Measurements from ENCODE around the gene NEK4.

The NEK4 gene

DNA sequence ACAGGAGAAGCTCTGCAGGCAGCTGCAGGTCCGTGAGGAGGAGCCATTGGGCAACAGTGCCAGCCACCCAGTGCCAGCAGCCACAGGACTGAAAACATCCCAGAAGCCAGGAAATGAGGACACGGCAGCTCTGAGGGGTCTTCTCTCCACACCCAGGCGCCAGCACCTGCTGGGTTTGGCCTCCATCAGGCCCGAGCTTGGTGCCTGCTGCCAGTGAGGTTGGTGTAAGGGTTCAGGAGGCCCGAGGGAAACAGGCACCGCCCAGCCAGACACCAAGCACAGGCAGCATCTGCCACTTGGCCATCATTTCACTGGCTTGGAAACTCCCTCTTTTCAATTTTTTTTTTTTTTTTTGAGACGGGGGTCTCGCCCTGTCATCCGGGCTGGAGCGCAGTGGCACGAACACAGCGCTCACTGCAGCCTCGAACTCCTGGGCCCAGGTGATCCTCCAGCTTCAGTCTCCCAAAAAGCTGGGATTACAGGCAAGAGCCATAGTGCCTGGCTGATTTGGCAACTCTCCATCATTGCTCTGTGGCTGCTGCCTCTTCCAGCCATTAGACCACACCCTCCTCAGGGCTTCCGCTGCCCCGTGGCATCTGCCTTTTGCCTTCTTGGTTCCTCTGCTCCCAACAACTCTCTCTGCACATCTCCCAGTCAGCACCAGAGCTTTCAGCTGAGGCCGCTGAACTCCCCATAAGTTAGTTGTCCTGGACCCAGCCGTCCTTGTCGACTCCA, 22.4 kb upstream of the NEK4 start:
- DNase-seq = peak; percentile 55

DNA sequence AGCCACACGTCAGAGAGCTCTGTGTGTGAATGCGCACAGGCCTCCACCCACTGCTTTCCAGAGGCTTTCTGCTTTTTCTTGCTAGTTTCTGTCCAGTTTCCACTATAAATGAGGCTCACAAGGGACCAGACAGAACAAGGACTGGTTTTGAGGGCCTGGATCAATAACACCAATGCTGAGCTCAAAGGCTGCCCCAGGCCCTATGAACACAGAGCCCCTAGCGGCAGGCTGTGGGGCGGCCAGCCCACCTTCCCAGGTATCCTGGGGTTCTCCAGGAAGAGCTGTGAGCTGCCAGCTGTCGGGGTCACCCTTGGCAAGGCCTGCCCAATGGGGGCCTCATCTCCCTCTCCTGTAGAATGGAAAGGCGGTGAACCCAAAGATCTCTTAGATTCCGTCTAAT, 21.7 kb upstream of the NEK4 start:
- DNase-seq = no peak

DNA sequence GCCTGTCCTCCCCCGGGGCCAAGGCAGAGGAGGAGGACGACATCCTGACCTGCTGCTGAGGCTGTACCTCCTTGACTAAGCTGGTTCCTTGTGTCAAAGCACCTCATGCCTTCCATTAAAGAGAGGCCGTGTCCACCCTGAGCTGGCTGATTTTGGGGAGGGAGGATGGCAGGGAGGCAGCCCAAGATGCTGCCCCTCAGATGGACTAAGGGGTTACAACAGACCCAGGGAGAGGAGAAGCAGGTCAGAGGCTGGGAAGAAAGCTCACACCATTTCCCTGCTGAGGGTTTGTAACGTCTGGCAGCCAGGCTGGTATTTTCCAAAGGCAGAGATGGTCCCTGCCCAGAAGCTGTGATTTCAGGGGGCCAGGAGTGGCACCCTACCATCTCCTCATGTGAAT, 21.2 kb upstream of the NEK4 start:
- no peak for DNase-seq

DNA sequence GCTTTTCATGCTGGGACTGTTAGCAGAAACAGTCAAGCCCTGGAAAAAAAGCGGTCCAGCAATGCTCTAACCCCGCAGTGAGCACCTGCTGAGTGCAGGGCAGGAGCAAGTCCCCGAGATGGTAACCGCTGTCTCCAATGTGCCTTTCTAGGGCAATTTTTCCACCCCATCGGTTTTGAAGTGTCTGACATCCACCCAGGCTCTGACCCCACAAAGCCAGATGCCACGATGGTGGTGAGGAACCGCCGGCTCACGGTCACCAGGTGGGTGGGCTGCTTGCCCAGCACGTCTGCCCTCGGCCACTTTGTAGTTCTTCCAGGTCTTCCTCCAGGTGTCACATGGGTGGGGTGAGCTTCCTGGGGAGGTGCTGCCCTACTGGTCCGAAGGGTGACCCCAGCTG, 20.6 kb upstream of the NEK4 start:
- no peak for DNase-seq

DNA sequence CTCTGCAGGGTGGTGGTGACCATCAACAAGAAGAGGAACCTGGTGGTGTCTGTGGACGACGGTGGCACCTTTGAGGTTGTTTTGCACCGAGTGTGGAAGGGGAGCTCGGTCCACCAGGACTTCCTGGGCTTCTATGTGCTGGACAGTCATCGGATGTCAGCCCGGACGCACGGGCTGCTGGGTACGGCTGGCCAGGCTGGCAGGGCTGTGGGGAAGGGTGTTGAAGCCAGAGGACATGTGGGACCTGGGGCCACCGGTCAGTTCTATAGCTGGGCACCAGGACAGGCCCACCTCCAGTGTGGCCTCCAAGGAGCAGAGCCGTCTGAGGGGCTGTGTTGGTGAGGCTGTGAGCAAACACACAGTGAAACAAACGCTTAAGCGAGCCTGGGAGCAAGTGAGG, 20.0 kb upstream of the NEK4 start:
- DNase-seq = no peak

DNA sequence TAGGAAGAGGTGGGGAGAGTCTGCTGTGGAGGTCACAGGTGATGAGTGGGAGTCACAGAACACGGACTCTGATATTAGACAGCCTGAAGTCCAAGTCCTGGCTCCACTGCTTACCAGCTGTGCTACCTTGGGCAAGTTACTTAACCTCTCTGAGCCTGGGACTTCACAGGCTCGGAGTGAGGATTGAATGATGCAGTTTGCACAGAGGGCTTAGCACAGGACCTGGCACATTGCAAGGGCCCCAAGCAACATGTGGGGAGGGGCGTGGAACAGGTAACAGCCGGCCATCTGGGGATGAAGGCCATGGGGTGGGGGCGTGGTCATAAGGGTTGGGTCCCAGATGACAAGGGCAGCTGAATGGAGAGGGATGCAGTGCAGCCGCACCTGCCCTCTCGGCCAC, 19.6 kb upstream of the NEK4 start:
- DNase-seq = no peak

DNA sequence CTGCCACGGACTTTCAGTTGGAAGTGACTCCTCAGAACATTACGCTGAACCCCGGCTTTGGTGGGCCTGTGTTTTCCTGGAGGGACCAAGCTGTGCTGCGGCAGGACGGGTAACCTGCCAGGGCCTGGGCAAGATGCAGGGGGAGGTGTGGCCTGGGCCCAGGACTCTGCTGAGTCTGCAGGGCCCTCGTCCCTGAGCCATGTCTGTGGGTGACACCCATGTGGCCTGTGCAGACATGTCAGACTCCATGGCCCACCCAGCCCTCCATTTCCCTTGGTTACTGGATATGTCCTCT, 19.0 kb upstream of the NEK4 start:
- DNase-seq = no peak

DNA sequence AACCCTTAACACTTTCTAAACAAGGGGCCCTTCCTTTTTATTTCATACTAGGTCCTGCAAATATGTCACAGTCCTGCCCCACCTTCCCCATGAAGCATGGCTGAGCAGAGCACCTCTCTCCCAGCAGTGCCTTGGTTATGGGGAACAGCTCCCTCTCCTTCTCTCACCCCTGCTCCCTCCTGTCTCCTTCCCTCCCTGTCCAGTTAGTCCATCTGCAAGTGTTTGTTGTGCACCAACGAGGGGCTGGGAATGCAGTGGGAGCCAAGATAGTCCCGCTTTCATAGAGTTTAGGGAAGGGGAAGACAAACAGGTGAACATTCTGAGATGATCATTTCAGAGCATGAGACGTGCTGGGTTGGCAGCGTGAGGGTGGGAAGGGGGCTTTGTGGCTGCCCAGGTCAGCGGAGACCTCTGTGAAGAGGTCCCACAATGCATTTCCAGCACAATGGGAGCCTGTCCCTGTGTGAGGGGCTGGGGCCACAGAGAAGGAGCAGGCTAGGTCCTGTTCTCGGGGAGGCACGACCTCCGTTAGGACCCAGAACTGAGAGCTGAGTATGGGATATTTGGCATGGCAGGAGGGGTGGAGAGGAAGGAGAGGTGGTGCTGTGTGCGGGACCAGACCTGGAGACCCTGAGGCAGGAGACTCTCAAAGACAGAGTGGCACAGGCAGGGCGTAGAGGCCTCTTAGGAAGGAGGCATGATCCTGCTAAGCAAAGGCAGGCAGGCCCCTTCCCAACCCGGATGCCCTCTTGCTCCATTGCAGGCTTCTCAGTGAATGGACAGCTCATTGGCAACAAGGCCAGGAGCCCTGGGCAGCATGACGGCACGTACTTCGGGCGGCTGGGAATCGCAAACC, 18.4 kb upstream of the NEK4 start:
- DNase-seq = no peak

DNA sequence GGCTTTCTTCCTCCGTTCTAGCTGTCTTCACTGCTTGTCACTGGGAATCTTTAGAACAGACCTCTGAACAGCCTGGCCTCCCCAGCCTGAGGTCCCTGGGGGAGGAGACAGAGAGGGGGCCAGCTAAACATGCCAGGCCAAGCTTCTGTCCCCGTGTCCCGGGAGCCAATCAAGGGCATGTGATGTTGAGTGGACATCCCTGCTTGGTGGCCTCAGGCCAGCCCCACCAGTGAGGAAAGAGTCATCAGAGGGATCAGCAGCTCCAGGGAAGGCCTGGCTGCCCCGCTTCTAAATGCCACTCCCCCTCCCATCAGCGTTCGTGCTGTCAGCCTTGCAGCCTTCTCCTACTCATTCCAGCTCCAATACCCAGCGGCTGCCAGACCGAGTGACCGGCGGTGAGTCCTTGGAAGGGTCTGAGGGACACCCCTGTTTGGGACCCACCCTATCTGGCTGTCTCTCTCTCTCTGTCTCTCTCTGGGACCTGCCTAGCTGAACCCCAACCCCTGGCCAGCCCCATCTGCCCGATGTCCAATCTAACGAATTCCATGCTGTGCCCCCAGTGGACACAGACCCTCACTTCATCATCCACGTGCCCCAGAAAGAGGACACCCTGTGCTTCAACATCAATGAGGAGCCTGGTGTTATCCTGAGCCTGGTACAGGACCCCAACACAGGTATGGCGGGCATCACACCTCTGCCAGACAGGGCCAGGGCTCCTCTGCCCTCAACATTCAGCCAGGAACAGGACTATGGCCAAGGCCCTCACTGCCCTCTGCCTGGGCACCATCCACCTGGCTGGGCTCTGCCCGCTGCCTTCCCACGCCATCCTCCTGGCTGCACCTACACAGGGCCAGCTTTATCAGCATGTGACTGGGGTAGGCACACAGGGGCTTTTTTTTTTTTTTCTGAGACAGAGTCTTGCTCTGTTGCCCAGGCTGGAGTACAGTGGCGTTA, 17.2 kb upstream of the NEK4 start:
- no peak for DNase-seq

DNA sequence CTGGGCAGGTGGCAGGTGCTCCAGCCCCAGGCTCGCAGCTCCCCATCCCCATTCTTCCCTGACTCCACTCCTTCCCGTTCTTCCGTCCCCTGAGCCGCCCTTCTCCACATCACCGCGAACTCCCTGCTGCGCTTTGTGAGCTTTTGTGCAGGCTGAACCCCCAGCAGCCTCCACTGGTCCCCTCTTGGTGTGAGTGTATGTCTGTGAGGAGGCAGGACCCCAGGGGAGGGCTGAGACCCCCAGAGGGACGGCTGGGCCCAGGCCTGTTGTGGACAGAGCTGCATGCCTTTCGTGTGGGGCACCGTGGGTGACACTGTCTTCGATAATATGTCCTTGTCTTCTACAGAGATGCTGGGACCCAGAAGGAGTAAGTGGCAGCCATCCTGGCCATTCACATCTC, 16.5 kb upstream of the NEK4 start:
- no peak for DNase-seq

DNA sequence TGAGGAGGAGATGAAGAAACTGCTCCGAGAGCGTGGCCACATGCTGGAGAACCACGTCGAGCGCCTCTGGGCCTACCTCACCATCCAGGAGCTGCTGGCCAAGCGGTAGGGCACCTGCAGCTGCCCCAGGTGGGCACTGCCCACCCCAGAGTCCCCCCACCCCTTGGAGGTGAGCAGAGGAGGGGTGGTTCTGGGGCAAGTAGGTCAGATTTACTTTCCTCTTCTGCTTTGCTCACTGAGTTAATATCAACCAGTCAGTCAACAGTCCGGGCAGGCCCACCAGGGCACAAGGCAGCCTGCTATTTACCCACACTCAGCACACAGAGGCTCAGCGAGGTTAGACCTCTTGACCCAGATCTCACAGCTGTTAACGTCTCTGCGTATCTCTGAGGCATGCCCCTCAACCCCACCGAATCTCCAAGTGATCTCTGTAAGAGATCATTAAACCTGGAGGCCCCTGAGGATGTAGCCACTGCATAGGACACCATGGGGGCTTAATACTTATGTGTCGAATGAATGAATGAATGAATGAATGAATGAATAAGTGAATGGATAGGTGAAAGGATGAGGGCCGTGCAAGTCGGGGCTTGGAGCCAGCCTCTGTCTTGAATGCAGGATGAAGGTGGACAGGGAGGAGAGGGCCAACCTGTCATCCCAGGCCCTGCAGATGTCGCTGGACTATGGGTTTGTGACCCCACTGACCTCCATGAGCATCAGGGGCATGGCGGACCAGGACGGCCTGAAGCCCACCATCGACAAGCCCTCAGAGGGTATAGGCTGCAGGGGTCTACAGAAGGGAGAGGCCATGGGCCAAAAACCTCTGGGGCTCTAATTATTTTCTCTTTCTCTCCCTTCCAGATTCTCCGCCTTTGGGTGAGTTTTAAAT, 15.8 kb upstream of the NEK4 start:
- DNase-seq = no peak

DNA sequence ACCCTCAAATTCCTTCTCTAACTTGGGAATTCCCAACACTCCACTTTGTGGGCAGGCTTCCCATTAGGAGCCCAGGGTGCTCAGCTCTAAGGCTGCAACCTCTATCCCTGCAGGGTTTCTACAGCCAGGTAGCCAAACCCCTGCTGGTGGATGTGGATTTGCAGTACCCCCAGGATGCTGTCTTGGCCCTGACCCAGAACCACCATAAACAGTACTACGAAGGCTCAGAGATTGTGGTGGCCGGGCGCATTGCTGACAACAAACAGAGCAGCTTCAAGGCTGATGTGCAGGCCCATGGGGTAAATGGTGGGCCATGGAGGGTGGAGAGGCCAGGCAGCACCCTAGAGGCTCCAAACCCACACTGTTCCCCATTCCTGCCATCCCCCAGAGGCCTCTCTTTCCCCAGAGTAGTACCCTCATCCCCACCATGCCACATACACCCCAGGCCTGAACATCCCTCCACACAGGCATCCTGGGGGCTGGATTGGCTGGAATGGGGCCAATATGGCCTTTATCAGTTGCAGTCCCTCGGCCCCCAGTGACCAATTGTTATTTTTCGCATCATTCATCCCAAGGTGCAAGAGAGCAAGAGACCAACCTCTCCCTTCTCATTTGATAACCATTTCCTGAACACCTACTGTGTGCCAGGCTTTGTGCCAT, 14.3 kb upstream of the NEK4 start:
- DNase-seq = no peak

DNA sequence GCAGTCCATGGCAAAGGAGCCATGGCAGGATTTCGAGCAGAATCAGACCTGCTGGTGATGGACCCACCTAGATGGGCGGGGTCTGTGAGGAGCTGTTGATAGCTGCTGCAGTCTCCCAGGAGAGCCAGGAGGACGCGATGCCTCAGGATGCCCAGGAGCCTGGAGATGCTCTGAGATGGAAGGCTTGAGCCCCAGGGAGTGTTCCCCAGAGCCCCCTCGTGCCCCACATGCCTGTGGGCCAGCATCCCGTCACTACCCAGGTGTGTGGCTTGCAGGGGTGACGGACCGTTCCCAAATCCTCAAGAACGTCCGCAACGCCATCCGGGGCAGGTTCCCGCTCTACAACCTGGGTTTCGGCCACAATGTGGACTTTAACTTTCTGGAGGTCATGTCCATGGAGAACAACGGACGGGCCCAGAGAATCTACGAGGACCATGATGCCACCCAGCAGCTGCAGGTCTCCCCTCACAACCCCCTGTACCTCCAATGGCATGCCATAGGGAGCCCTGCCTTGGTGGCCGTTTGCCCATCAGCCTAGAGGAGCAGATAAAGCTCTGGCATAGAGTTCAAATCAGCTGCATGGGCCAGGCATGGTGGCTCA, 13.4 kb upstream of the NEK4 start:
- DNase-seq = no peak

DNA sequence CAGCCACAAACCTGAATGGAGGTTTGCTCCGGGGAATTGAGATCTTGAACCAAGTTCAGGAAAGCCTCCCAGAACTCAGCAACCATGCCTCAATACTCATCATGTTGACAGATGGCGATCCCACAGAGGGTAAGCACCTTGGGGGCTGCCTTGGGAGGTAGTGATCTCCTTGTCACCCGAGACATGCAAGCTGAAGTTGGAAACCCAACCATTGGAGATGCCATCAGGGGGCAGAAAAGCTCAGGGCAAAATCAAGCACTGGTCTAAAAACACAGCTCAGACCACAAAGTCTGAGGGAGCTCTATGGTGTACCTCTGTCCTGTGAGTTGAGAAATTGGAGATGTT, 12.4 kb upstream of the NEK4 start:
- no peak for DNase-seq

DNA sequence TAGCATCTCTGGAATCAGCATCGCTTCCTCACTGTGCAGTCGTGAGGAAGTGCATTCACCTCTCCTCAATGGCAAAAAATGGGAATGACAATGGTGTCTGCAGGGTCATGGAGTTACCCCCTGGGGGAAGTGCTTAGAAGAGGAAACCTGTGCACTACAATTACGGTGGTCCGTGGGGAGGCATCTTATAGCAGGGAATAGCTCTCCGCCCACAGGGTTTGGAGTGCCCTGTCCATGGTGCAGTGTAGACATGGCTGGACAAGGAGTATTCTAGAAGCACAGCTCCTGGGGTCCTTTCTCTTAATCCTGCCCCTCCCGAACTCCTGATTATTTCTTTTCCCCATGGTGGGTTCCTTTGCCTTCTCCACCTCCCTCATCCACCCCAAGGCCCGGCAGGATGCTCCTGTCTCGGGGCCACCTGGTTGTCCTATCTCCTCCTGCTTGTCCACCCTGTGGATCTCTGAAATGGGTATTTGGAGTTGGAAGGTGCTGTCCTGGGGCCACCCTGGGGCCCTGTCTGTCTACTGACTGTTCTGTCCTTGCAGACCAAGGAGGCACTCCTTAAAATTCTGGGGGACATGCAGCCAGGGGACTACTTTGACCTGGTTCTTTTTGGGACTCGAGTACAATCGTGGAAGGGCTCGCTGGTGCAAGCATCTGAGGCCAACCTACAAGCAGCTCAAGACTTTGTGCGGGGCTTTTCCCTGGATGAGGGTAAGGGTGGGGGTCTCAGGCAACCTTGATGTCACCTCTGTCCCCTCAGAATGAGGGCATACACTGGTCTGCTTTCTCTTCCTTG, 11.9 kb upstream of the NEK4 start:
- DNase-seq = no peak

DNA sequence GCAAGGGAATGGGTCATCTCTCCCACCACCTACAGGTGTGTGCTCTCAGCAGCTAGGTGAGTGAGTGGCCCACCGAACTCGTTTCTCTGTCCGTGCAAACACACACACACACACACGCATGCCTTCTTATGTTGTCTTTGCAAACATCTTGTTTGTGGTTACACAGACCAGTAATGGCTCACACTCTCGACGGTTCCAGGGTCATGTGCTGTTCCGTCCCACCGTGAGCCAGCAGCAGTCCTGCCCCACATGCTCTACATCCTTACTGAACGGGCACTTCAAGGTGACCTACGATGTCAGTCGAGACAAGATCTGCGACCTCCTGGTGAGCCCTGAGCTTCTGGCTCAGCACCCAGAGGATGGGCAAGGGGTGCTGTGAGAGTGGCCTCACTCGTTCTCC, 11.0 kb upstream of the NEK4 start:
- no peak for DNase-seq

DNA sequence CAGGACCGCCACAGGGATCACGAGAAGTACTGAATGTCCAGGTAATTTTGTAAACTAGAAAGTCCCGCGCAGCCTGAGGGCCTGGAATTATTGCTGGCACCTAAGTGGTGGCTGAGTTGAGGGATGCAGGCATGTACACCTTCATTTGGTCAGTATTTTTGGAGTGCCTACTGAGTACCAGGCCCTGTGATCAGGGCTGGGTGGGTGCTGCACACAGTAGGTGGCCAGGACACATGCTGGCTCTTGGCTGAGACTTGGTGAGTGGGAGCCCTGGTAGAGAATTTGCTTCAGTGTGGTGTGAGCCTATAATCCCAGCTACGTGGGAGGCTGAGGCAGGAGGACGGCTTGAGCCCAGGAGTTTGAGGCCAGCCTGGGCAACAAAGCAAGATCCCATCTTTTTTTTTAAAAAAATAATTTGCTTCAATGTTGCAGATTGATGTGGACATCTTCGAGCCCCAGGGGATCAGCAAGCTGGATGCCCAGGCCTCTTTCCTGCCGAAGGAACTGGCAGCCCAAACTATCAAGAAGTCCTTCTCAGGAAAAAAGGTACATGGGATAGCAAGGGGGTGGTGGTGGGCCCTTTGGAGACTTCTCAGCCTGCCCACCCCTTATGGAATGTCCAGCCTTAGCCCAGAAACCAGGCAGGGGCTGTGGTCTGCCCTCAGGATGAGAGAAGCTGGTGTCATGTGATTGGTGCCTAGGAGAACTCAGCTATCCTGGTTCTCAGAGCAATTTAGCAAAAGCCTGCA, 9.3 kb upstream of the NEK4 start:
- no peak for DNase-seq

DNA sequence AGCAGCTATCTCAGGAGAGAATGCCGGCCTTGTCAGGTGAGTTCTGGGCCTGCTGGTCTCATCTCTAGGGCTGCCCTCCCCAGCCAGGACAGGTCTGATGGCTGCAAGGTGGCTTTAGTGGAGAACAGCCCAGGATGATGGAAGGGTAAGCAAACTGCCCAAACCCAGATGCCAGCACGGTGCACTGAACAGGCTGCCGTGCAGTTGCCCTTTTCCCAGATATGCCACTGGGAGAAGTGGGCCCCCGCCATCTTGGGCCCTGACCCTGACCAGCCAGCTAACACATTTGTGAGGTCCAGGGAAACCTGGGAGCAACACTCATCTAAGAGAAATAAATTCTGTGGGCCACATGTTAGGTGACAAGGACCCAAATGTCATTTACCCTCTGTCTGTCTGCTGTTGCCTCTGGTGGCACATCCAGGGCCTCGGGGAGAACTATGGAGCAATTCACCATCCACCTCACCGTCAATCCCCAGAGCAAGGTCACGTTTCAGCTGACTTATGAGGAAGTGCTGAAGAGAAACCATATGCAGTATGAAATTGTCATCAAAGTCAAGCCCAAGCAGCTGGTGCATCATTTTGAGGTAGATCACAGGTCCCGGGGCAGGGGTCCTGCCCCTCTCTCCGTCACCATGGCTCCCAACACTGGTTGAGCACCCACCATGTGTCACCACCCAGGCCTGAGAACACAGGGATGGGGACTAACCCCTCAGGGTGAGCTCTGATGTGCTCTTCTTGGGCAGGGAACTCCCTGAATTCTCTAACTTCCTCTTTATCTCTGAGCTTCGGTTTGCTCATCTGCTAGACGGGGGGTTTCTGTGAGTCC, 8.5 kb upstream of the NEK4 start:
- DNase-seq = no peak

Measured in DMS 273 treated with DMSO at 0.1 percent for 48 hours (cell line).